Activated T-cell treated with anti-CD3 and anti-CD28 coated beads, Interleukin-2, amount 50 U/mL, for 48 hours (primary cell): Measurements from ENCODE around the gene TK2.

Experiments
- DNase-seq, 2 experiments: peaks; one replicate each; pipeline ENCODE4 v3.0.0-alpha.2; 2020

The TK2 gene

GRCh38 chr16:66544016-66544757 is 5.7 kb downstream of the TK2 start:
- peak in 1 of 2 experiments; percentile 15 for DNase-seq

GRCh38 chr16:66543541-66543940 is 6.4 kb downstream of the TK2 start:
- DNase-seq: no peak

DNA sequence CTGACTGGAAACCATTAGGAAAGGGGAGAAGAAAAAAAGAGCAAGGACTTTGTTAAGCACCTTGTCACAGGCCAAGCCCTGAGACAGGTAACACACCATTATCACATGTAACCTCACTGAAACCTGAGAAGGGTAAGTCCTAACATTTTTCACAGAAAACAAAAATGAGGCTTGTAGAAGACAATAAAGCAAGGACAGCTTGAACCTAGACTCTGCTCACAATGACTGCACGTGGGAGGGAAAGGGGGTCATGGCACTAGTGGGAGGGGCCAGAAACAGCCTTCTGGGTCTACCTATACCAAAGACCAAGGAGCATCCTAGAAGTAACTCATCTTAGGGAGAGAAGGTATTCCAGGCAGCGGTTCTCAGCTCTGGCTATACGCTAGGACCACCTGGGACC is 7.5 kb downstream of the TK2 start:
- DNase-seq: peak in 1 of 2 experiments; percentile 10

- no peak for DNase-seq
Observed at GRCh38 chr16:66541388-66542355, 8.2 kb downstream of the TK2 start.

- DNase-seq: no peak
Observed at GRCh38 chr16:66539623-66540469, 10.1 kb downstream of the TK2 start.

DNA sequence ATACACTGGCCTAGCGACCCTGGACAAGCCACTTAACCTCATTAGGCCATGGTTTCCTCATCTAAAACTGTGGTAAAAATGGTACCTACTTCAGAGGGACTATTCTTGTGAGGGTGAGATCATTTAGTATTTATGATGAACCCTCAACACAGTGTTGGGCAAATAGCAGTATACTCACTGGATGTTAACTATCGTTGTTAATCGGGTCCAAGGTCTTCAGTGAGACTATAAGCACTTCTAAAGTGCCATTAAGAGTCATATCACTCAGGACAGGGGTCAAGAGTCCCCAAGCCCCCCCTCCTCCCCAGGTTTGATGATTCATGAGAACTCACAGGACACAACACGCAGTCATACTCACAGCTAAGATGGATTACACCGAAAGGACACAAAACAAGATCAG is 11.0 kb downstream of the TK2 start:
- no peak for DNase-seq

GRCh38 chr16:66537236-66537635 is 12.7 kb downstream of the TK2 start:
- DNase-seq: no peak

- peak in 1 of 2 experiments; percentile 10 for DNase-seq
Observed at GRCh38 chr16:66536525-66536924, 13.4 kb downstream of the TK2 start.

- DNase-seq: no peak
Observed at GRCh38 chr16:66534376-66534799, 15.5 kb downstream of the TK2 start.

GRCh38 chr16:66529475-66529874 is 20.4 kb downstream of the TK2 start:
- DNase-seq: no peak

- no peak for DNase-seq
Observed at GRCh38 chr16:66528294-66528693, 21.6 kb downstream of the TK2 start.

GRCh38 chr16:66525396-66526180 is 24.3 kb downstream of the TK2 start:
- DNase-seq: no peak

DNA sequence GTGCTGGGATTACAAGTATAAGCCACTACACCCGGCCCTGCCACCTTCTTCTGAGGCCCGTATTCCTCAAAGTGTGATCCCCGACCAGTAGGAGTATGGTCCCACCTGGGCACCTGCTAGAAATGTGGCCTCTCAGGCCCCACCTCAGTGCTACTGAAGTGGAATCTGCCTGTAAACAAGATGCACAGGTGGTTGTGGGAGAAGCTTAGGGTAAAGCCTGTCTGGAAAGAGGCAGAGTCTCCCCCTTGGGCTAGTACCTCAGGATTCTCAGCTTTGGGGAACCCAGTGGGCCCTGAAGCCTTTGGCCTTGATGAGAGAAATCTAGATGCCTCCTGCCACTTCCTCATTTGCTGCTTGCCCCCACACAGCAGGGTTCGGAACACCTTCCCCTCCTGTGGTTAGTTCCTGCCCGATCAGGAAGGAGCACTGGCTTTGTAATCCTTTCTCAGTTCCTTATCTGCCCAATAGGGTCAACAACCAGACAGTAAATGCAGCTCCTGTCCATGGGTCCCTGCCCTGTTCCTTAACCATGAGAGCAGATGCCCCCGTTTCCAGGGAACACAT is 25.2 kb downstream of the TK2 start:
- DNase-seq: peak; percentile 50 to 54

DNA sequence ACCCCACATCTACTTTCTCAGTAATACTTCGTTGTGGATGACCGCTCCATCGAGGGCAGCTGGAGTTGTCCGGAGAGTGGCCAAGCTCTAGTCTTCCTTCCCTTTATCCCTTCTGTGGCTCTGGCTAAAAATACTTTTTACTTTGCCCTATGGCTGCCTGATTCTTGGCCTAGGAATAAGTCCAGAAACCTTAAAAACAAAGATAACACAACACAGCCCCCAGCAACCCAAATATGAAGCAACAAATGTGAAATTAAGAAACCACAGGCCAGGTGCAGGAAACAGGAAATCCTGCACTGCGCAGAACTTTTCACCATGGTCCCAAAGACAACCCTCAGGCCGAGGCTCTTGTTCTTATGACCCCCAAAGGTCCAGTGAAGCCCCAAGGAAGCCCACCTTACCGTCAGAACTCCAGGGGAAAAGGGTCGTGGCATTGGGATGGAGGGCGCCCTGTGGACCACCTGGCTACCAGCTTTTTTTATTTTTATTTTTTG is 26.0 kb downstream of the TK2 start:
- DNase-seq: peak; percentile 44 to 46

DNA sequence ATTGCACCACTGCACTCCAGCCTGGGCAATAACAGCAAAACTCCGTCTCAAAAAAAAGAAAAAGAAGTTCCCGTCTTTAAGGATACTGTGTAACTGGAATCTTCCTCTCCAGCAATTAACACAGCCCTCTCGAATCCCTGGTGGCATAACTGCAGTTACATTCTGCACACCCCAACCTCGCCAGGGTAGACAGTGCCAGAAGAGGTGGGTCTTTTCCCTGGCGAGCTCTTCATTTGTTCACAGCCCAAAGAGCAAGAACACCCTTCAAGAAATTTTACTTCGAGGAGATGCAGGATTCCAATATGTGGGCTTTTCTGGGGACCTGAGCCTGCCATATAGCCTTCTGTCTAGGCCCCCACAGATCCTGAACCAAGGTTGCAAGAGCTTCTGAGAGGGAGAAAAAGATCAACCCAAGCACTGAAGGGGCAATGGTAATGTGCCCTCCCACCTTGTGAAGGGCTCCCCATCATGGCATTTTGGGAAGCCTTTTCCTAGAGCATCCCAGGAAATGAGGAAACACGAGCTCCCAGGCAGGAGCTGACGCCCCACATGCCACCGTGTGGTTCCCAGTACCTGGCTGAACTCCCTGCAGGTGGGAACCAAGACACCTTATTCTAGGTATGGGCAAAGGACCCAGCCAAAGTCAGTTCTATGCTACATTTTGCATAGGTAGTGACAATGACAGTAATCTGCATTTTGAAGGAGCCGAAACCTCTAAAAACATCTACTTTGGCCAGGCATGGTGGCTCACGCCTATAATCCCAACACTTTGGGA is 26.9 kb downstream of the TK2 start:
- DNase-seq: no peak

DNA sequence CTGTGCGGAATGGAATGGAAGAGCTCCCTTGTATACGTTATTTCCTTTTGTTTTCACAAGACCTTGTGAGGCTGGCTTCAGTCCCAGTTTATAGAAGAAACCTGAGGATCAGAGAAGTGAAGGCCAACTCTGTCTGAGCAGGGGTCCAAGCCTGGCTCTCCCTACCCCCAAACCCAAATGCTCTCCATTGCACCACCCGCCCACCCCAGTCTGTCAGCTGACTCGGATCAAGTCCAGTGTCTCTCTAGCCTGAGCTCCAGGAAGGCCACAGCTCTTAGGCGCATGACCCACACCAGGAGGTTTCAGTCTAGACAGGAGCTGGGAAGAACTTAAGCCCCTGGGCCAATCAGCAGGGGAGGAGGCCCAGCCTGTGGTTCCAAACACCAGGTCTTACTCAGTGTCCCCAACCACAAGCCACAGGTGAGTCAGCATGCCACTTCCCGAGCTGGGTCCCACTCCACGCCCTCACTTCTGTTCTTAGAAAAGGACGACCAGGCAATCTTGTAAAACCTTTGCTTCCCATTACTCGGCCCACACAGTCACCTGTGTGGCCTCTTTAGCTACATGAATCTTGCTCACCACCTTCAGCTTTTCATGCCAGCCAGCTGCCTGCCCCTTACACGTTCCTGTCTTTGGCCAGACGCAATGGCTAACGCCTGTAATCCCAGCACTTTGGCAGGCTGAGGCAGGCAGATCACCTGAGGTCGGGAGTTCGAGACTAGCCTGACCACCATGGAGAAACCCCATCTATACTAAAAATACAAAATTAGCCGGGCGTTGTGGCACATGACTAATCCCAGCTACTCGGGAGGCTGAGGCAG is 27.8 kb downstream of the TK2 start:
- peak; percentile 97 to 98 for DNase-seq

- DNase-seq: peak in 1 of 2 experiments; percentile 28
Observed at GRCh38 chr16:66521252-66521713, 28.6 kb downstream of the TK2 start.

- peak in 1 of 2 experiments; percentile 46 for DNase-seq
Observed at GRCh38 chr16:66520406-66521170, 29.3 kb downstream of the TK2 start.
